Subcutaneous abdominal adipose tissue (tissue), 5 donors: ENCODE results near the gene DELE1.

Source experiments
- H3K27ac ChIP-seq: one replicate; pipeline ENCODE4 v1.7.0; 2013; ENCODE audit warnings: low read depth, mild to moderate bottlenecking, inconsistent platforms, low read length, moderate library complexity
- H3K27me3 ChIP-seq, 5 donors: one replicate each; pipeline ENCODE4 v1.7.0; 2013; ENCODE audit warnings: low read length in 5 of 5, inconsistent platforms in 1 of 5; ENCODE audit not compliant: control insufficient read depth in 5 of 5, insufficient read depth in 4 of 5
- H3K36me3 ChIP-seq, 5 donors: one replicate each; pipeline ENCODE4 v1.7.0; 2013; ENCODE audit warnings: low read length in 5 of 5; ENCODE audit not compliant: control insufficient read depth in 5 of 5, insufficient read depth in 5 of 5
- H3K4me1 ChIP-seq, 5 donors: one replicate each; pipeline ENCODE4 v1.7.0; 2013; ENCODE audit warnings: low read length in 5 of 5, mild to moderate bottlenecking in 3 of 5, moderate library complexity in 1 of 5; ENCODE audit not compliant: control insufficient read depth in 5 of 5, insufficient read depth in 5 of 5
- H3K4me3 ChIP-seq, 5 donors: one replicate each; pipeline ENCODE4 v1.7.0; 2013; ENCODE audit warnings: low read length in 5 of 5, low read depth in 1 of 5
- H3K9ac ChIP-seq, 5 donors: one replicate each; pipeline ENCODE4 v1.7.0; 2013; ENCODE audit warnings: low read length in 5 of 5, mild to moderate bottlenecking in 4 of 5, moderate library complexity in 3 of 5
- H3K9me3 ChIP-seq, 5 donors: one replicate each; pipeline ENCODE4 v1.7.0; 2013; ENCODE audit warnings: low read length in 5 of 5; ENCODE audit not compliant: control insufficient read depth in 5 of 5
- donor health status: healthy.
- donor health status: healthy.
- donor health status: healthy.
- donor health status: healthy.
- donor health status: healthy.

The DELE1 gene

GRCh38 chr5:141978389-141978788, 54.7 kb downstream of the DELE1 start:
- peaks cover 64 to 89% (median 70%) of the 10 kb centered on the region in 5 donors for H3K36me3 ChIP-seq

GRCh38 chr5:141982626-141983025, 59.0 kb downstream of the DELE1 start:
- Histone ChIP-seq H3K27ac (no peak overlapping the region), H3K9ac (no peak overlapping the region), H3K36me3 (peaks cover 65 to 97% (median 84%) of the 10 kb centered on the region in 5 donors), H3K4me3 (no peak overlapping the region), H3K4me1 (no peaks in the 10 kb centered on the region), H3K27me3 (no peaks in the 10 kb centered on the region), H3K9me3 (no peaks in the 10 kb centered on the region)

More at GRCh38 chr5:141978389-141978788, 54.7 kb downstream of the DELE1 start:
- no peaks in the 10 kb centered on the region for H3K9me3 ChIP-seq
- H3K27me3 ChIP-seq = no peaks in the 10 kb centered on the region
- no peaks in the 10 kb centered on the region for H3K4me1 ChIP-seq
- H3K4me3 ChIP-seq = no peak overlapping the region
- H3K27ac ChIP-seq = no peak overlapping the region
- no peak overlapping the region for H3K9ac ChIP-seq

GRCh38 chr5:141986072-141986471, 62.4 kb downstream of the DELE1 start:
- Histone ChIP-seq H3K4me1 (peaks cover 0 to 5% (median 0%) of the 10 kb centered on the region in 5 donors), H3K4me3 (no peak overlapping the region), H3K9ac (no peak overlapping the region), H3K36me3 (peaks cover 60 to 78% (median 66%) of the 10 kb centered on the region in 5 donors), H3K9me3 (no peaks in the 10 kb centered on the region), H3K27me3 (no peaks in the 10 kb centered on the region), H3K27ac (no peak overlapping the region)

GRCh38 chr5:141989720-141990119, 66.0 kb downstream of the DELE1 start:
- H3K36me3 ChIP-seq = peaks cover 40 to 66% (median 48%) of the 10 kb centered on the region in 5 donors
- H3K4me3 ChIP-seq = no peak overlapping the region
- H3K4me1 ChIP-seq = peaks cover 0 to 11% (median 5%) of the 10 kb centered on the region in 5 donors
- peak overlapping the region in 1 of 5 donors; percentile 6 for H3K9ac ChIP-seq
- H3K27me3 ChIP-seq = no peaks in the 10 kb centered on the region
- H3K27ac ChIP-seq = no peak overlapping the region
- H3K9me3 ChIP-seq = no peaks in the 10 kb centered on the region
